WTC11 (cell line): ENCODE measurements around the gene NCOA6. TPM values are rescaled to one million over a fixed set of nuclear protein-coding genes. Genes with fewer than 3 reads are reported as not detected.

ENCODE experiments used
- CBFB ChIP-seq: sonication (generic); formaldehyde crosslinking; IDR thresholded peaks from 2 replicates; pipeline ENCODE4 v1.8.1; 2022; ENCODE audit warnings: mild to moderate bottlenecking, low read depth, missing genetic modification reagents
- NFYB ChIP-seq: sonication (generic); formaldehyde crosslinking; conservative IDR thresholded peaks from 2 replicates; pipeline ENCODE4 v1.8.0; 2022; ENCODE audit warnings: low read depth, missing genetic modification reagents
- PREB ChIP-seq: sonication (generic); formaldehyde crosslinking; IDR thresholded peaks from 2 replicates; pipeline ENCODE4 v1.8.1; 2022; ENCODE audit warnings: mild to moderate bottlenecking, missing genetic modification reagents, moderate library complexity, borderline replicate concordance
- SMAD4 ChIP-seq: sonication (generic); formaldehyde crosslinking; IDR thresholded peaks from 2 replicates; pipeline ENCODE4 v1.8.0; 2022; ENCODE audit warnings: mild to moderate bottlenecking, missing genetic modification reagents
- total RNA-seq: library from RNA; stranded (reverse); gene quantifications from 3 replicates; pipeline ENCODE4 v1.2.3, GENCODE V29; 2021
- TF ChIP-seq, protein P1 (sequence below): sonication (generic); formaldehyde crosslinking; IDR thresholded peaks from 2 replicates; pipeline ENCODE4 v1.8.0; 2023; ENCODE audit warnings: missing genetic modification reagents, mild to moderate bottlenecking, borderline replicate concordance

Gene NCOA6
- total RNA-seq, 1 experiment from 2014 or later = 10.1 TPM

- TF ChIP-seq, protein P1, sequence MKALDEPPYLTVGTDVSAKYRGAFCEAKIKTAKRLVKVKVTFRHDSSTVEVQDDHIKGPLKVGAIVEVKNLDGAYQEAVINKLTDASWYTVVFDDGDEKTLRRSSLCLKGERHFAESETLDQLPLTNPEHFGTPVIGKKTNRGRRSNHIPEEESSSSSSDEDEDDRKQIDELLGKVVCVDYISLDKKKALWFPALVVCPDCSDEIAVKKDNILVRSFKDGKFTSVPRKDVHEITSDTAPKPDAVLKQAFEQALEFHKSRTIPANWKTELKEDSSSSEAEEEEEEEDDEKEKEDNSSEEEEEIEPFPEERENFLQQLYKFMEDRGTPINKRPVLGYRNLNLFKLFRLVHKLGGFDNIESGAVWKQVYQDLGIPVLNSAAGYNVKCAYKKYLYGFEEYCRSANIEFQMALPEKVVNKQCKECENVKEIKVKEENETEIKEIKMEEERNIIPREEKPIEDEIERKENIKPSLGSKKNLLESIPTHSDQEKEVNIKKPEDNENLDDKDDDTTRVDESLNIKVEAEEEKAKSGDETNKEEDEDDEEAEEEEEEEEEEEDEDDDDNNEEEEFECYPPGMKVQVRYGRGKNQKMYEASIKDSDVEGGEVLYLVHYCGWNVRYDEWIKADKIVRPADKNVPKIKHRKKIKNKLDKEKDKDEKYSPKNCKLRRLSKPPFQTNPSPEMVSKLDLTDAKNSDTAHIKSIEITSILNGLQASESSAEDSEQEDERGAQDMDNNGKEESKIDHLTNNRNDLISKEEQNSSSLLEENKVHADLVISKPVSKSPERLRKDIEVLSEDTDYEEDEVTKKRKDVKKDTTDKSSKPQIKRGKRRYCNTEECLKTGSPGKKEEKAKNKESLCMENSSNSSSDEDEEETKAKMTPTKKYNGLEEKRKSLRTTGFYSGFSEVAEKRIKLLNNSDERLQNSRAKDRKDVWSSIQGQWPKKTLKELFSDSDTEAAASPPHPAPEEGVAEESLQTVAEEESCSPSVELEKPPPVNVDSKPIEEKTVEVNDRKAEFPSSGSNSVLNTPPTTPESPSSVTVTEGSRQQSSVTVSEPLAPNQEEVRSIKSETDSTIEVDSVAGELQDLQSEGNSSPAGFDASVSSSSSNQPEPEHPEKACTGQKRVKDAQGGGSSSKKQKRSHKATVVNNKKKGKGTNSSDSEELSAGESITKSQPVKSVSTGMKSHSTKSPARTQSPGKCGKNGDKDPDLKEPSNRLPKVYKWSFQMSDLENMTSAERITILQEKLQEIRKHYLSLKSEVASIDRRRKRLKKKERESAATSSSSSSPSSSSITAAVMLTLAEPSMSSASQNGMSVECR (CRISPR knock-in tag) = no peak
- TF ChIP-seq SMAD4 (CRISPR knock-in tag) = no peak
- TF ChIP-seq CBFB = no peak
- TF ChIP-seq PREB (CRISPR knock-in tag) = no peak
- no peak for TF ChIP-seq NFYB (CRISPR knock-in tag)
These were observed 156.4 kb downstream of the NCOA6 start (continued) for GRCh38 chr20:34669094-34669493.

Other genes with a start within 250 kb of the NCOA6 start
- gene PIGU, start 148.6 kb downstream of the NCOA6 start, total RNA-seq = 24.8 to 31.7 TPM (median 28.7 TPM) in 3 replicates
- 3.8 to 4.3 TPM (median 4.1 TPM) in 3 replicates for gene TP53INP2, start 121.3 kb downstream of the NCOA6 start, total RNA-seq
- 27.7 to 34.5 TPM (median 33.3 TPM) in 3 replicates for gene GGT7, start 47.2 kb upstream of the NCOA6 start, total RNA-seq
- gene ACSS2, start 51.0 kb upstream of the NCOA6 start, total RNA-seq = 28.9 to 35.9 TPM (median 29.0 TPM) in 3 replicates
- 40.7 to 47.3 TPM (median 46.7 TPM) in 3 replicates for gene GSS, start 130.2 kb upstream of the NCOA6 start, total RNA-seq
- gene MYH7B, start 130.2 kb upstream of the NCOA6 start, total RNA-seq = 0.66 to 1.0 TPM (median 0.98 TPM) in 3 replicates